Choroid plexus epithelial cell (primary cell): ENCODE results near the gene FAM174A.

Experiments
- DNase-seq: peaks from one replicate; pipeline ENCODE4 v3.0.0-alpha.2; 2010; ENCODE audit warnings: low read depth
- H3K4me3 ChIP-seq: 2 replicates; pipeline ENCODE4 v1.5.1; 2011; ENCODE audit warnings: low read depth, mild to moderate bottlenecking, control low read depth, low read length, moderate library complexity
- TF ChIP-seq, protein P1 (sequence below): conservative IDR thresholded peaks from 2 replicates; pipeline ENCODE4 v1.5.1; 2011; ENCODE audit warnings: low read depth, mild to moderate bottlenecking, control low read depth, inconsistent platforms, low read length, moderate library complexity

The FAM174A gene

DNA sequence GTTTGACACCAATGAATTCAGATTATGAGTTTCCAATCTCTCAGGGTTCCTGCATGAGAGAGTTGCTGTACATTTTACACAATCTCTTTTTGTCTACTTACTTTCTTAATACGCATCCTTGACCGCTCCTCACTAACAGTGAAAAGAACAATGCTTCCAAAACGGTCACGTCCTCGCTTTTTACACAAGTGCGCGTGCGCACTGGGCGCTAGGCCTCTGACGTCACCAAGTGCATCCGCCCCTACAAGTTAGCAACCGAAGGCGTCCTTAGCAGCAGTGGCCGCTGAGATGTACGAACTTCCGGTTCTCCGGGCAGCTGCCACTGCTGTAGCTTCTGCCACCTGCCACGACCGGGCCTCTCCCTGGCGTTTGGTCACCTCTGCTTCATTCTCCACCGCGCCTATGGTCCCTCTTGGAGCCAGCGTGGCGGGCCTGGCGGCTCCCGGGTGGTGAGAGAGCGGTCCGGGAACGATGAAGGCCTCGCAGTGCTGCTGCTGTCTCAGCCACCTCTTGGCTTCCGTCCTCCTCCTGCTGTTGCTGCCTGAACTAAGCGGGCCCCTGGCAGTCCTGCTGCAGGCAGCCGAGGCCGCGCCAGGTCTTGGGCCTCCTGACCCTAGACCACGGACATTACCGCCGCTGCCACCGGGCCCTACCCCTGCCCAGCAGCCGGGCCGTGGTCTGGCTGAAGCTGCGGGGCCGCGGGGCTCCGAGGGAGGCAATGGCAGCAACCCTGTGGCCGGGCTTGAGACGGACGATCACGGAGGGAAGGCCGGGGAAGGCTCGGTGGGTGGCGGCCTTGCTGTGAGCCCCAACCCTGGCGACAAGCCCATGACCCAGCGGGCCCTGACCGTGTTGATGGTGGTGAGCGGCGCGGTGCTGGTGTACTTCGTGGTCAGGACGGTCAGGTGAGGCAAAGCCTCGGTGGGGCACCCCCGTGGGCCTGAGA lies at the start of gene FAM174A:
FAM174A (plus strand) TSS at position 315 of the 946 bp plus-strand sequence; CDS start at position 472, 157 bp downstream.
- DNase-seq: peak; percentile 98
- peak within 1 kb of the TSS; percentile 88 for H3K4me3 ChIP-seq
- TF ChIP-seq, protein P1, sequence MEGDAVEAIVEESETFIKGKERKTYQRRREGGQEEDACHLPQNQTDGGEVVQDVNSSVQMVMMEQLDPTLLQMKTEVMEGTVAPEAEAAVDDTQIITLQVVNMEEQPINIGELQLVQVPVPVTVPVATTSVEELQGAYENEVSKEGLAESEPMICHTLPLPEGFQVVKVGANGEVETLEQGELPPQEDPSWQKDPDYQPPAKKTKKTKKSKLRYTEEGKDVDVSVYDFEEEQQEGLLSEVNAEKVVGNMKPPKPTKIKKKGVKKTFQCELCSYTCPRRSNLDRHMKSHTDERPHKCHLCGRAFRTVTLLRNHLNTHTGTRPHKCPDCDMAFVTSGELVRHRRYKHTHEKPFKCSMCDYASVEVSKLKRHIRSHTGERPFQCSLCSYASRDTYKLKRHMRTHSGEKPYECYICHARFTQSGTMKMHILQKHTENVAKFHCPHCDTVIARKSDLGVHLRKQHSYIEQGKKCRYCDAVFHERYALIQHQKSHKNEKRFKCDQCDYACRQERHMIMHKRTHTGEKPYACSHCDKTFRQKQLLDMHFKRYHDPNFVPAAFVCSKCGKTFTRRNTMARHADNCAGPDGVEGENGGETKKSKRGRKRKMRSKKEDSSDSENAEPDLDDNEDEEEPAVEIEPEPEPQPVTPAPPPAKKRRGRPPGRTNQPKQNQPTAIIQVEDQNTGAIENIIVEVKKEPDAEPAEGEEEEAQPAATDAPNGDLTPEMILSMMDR: no peak

DNA sequence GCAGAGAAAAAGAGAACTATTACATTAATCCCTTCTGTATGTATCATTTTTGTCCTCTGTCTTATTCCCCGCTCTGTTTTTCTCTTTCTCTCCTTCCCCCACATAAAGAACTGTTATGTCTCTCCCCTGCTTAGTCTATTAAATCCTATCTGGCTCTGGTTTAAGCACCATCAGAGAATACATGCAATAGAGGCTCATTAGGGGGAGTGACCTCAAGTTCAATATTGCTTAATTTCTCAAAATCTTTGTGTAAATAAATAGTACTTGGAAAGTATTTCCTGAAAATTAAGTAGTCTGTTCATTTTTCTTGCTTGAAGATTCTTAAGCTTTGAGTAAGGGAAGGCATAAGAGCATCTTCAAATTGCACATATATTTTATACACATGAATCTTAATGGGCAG lies 41.2 kb upstream of the FAM174A start:
- TF ChIP-seq, protein P1: no peak
- peak; percentile 29 for DNase-seq
- no peak overlapping the region for H3K4me3 ChIP-seq

DNA sequence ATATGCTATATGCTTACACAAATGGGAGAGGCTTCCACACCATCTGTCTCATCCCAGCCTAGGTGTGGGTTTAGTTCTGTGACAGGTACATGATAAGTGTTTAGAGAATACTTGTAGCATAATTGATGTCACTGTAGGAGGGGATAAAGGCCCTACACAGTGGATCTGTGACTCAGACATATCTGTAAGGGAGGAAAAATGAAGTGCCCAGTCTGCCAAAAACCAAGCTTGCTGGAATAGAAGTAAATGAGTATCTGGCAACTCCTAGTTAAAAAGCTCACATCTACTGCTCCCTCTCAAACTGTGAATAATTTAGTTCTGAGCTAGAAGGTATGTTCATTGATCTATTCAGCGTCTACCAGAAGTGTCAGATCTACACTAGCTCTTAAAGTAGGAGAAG lies 38.9 kb upstream of the FAM174A start:
- no peak for DNase-seq
- TF ChIP-seq, protein P1: no peak
- H3K4me3 ChIP-seq: no peak overlapping the region

DNA sequence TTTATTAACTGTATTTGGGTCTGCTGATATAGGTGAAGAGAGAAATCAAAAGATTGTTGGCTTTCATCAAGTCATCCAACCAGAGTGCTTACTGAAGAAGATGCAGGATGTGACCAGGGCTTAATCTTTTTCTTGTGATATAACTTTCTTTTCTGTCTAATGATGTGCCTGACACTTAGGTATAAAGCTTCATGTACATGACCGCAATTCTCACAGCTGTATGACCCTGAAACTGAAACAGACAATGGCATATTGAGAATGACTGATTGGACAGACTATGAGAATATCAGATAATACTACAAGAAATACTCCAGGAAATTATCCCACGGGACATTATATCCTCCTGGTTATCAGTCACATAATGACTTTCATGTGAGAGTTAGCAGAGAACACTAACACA lies 32.5 kb upstream of the FAM174A start:
- H3K4me3 ChIP-seq: no peak overlapping the region
- no peak for DNase-seq
- TF ChIP-seq, protein P1: no peak

DNA sequence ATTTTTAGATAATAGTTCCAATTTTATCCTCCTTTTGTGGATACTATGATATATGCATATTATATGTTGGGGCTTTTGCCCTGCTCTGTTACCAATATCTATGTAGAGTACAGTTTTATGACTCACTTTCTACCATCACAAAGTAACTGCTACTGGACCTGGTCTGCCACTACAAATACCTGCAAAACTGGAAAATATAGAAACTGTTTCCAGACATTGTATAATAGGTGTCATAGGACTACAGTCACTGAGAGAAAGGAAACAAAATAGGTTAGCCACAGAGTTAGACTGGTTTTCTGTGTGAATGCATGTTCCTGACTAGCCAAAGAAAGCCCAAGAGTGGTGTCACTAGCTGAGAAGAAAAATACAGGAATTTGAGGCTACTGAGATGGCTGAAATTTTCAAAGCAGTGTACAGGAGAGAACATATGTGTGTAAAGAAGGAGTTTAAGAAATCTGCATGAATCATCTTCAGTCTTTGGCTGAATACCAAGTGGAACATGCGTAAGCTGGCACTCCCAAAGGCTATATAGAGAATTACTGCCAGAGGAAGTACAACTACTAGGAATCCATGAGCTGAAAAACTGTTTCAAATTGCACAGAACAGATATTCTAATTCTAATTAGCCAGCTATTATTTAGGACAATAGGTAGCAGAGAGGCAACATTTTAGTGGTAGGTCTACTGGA lies 29.0 kb upstream of the FAM174A start:
- DNase-seq: peak; percentile 93
- no peak overlapping the region for H3K4me3 ChIP-seq

DNA sequence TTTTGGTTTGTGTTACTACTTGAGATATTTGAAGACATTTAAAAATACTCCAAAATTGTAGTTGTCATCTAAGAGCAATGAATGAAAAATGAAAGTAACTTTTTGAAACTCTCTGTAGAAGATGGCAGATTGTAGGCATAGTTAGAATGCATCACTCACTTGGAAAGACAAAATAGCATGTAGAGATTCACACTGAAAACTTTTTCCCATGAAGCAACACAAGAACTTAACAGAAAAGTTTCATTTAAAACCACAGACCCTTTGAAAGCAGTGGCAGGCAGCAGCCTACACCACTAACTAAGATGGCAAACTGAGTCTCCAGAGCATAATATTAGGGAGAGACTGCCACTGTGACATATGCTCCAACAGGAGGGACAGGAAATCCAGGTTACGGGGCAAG lies 18.9 kb upstream of the FAM174A start:
- H3K4me3 ChIP-seq: no peak overlapping the region
- TF ChIP-seq, protein P1: no peak
- no peak for DNase-seq

More for the DNA sequence above, 29.0 kb upstream of the FAM174A start:
- TF ChIP-seq, protein P1: peak; percentile 21
